A549 (cell line): ENCODE results near the gene ZNF92.
"Not testable (repeated sequence)": the region's sequence is repeated elsewhere in the genome, so short reads cannot be mapped to it uniquely, and the experiment has no call there.

Experiments
- CHD2 ChIP-seq: fragments of 150-350 bp; IDR thresholded peaks from 2 replicates; pipeline ENCODE4 v1.6.1; 2014; ENCODE audit warnings: low read length; ENCODE audit not compliant: partially characterized antibody
- CTCF ChIP-seq: fragments of >200 bp; sonication (Bioruptor Twin); formaldehyde crosslinking; IDR thresholded peaks from 3 replicates; pipeline ENCODE4 v1.5.1; 2016
- JUN ChIP-seq, 2 experiments: fragments of >200 bp; sonication (Bioruptor Twin); formaldehyde crosslinking; IDR thresholded peaks; 2 replicates in 1 of 2; 3 replicates in 1 of 2; pipeline ENCODE4 v1.6.1; 2016 to 2017
- POLR2A ChIP-seq: IDR thresholded peaks from 2 replicates; pipeline ENCODE4 v1.6.1; 2012; ENCODE audit warnings: mild to moderate bottlenecking, low read length

GRCh38 chr7:65406706-65407105 is 33.1 kb downstream of the ZNF92 start:
- TF ChIP-seq CHD2; CTCF; POLR2A; JUN (IDR thresholded peaks at IDR 0.05): not testable (repeated sequence)
